T-helper 2 cell treated with Interferon-gamma antibody and Interleukin-4, amounts not matched to agents 5 μg/mL and 100 μg/mL, for 36 hours (primary cell): Measurements from ENCODE around the gene SEMA6B.

Source experiments
- DNase-seq: peaks from one replicate; pipeline ENCODE4 v3.0.0; 2021; ENCODE audit warnings: low spot score
- H3K27ac Mint-ChIP-seq: one replicate; pipeline ENCODE4 v1.8.0; 2021; ENCODE audit warnings: mild to moderate bottlenecking, mixed read lengths
- H3K27me3 Mint-ChIP-seq: one replicate; pipeline ENCODE4 v1.8.0; 2021; ENCODE audit warnings: low read depth, mixed read lengths
- H3K36me3 Mint-ChIP-seq: one replicate; pipeline ENCODE4 v1.8.0; 2021; ENCODE audit warnings: low read depth, mixed read lengths
- H3K4me1 Mint-ChIP-seq: one replicate; pipeline ENCODE4 v1.8.0; 2021; ENCODE audit warnings: low read depth, mixed read lengths
- H3K4me3 Mint-ChIP-seq: one replicate; pipeline ENCODE4 v1.8.0; 2022; ENCODE audit warnings: mild to moderate bottlenecking, moderate library complexity, mixed read lengths
- H3K9me3 Mint-ChIP-seq: one replicate; pipeline ENCODE4 v1.8.0; 2021; ENCODE audit warnings: mixed read lengths

SEMA6B gene, protein sequence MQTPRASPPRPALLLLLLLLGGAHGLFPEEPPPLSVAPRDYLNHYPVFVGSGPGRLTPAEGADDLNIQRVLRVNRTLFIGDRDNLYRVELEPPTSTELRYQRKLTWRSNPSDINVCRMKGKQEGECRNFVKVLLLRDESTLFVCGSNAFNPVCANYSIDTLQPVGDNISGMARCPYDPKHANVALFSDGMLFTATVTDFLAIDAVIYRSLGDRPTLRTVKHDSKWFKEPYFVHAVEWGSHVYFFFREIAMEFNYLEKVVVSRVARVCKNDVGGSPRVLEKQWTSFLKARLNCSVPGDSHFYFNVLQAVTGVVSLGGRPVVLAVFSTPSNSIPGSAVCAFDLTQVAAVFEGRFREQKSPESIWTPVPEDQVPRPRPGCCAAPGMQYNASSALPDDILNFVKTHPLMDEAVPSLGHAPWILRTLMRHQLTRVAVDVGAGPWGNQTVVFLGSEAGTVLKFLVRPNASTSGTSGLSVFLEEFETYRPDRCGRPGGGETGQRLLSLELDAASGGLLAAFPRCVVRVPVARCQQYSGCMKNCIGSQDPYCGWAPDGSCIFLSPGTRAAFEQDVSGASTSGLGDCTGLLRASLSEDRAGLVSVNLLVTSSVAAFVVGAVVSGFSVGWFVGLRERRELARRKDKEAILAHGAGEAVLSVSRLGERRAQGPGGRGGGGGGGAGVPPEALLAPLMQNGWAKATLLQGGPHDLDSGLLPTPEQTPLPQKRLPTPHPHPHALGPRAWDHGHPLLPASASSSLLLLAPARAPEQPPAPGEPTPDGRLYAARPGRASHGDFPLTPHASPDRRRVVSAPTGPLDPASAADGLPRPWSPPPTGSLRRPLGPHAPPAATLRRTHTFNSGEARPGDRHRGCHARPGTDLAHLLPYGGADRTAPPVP

DNA sequence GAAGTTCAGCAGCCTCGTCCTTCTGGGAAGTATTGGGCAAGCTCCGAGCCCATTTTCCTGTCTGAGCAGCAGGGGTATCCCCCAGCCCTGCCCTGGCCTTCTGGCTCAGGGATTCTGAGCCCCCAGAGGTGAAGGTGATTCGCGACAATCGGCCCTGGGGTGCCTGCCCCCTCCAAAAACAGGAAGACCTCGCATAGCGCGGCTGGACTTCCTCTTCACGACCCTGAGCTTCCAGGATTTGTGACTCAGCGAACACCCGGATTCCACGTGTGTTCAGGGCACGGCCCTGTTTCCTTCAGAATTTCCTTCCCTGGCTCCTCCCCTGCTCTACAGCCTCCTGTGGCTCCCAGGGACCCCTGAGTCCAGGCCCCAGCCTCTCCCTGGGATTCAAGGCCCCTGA is at the start of gene SEMA6B:
Gene SEMA6B (minus strand): TSS at position 116 of the 400 bp plus-strand sequence. CDS start 1,227 bp downstream, outside the sequence.
- Mint-ChIP-seq H3K27ac (no peak within 1 kb of the TSS), H3K4me3 (no peak within 1 kb of the TSS), H3K4me1 (no peaks in the 10 kb centered on the region), H3K27me3 (no peaks in the 10 kb centered on the region), H3K9me3 (no peaks in the 10 kb centered on the region), H3K36me3 (no peaks in the 10 kb centered on the region)
- DNase-seq = no peak

DNA sequence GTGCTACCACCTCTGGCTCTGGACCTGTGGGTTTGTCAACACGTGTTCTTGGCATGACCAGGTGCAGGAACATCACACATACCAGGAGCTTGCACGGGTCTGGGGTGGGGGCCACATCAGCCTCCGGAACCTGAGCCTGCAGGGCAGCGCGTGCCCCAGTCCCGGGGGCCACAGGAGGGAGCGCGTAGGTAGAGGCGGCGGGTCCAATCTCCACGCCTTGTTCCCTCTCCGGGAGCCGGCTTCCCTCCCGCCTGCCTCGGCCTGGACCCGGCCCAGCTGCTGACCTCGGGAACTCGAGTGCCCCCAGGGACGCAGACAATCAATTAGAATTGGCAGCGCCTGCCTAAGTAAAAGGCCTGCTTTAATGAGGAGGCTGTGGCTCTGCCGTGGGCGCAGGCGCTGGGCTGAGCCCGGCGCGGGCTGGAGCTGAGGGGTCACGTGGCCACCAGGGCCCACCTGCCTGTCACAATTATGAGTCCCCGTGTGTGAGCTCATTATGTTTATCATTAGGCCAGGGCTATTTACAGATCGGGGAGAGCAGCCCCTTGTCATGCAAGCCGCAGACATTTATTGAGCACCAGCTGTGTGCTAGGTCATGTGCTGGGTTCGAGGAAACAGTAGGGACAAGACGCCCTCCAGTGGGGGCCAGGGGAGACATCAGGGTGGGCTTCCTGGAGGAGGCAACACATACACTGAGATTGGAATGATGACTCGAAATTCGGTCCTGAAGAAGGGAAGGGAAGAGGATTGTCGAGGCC is 47.6 kb upstream of the SEMA6B start:
- no peaks in the 10 kb centered on the region for H3K9me3 Mint-ChIP-seq
- no peaks in the 10 kb centered on the region for H3K36me3 Mint-ChIP-seq
- H3K4me3 Mint-ChIP-seq = no peak overlapping the region
- no peak for DNase-seq
- H3K27ac Mint-ChIP-seq = no peak overlapping the region
- no peaks in the 10 kb centered on the region for H3K4me1 Mint-ChIP-seq
- H3K27me3 Mint-ChIP-seq = peaks cover 17% of the 10 kb centered on the region

DNA sequence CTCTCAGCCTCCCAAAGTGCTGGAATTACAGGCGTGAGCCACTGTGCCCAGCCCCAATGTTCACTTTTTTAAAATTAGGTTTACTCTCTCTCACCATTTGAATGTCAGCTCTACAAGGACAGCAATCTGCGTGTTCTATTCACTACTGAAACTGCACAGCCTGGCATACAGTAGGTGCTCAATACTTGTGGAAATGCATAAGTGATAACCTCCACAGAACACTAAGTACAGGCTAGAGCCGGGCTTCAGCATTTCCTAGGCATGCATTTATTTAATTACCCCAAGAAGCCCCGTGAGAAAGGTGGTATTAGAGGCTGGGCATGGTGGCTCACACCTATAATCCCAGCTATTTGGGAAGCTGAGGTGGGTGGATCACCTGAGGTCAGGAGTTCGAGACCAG is 46.7 kb upstream of the SEMA6B start:
- H3K4me3 Mint-ChIP-seq = no peak overlapping the region
- H3K9me3 Mint-ChIP-seq = no peaks in the 10 kb centered on the region
- no peak for DNase-seq
- H3K36me3 Mint-ChIP-seq = no peaks in the 10 kb centered on the region
- H3K27ac Mint-ChIP-seq = no peak overlapping the region
- H3K4me1 Mint-ChIP-seq = no peaks in the 10 kb centered on the region
- peaks cover 17% of the 10 kb centered on the region for H3K27me3 Mint-ChIP-seq

DNA sequence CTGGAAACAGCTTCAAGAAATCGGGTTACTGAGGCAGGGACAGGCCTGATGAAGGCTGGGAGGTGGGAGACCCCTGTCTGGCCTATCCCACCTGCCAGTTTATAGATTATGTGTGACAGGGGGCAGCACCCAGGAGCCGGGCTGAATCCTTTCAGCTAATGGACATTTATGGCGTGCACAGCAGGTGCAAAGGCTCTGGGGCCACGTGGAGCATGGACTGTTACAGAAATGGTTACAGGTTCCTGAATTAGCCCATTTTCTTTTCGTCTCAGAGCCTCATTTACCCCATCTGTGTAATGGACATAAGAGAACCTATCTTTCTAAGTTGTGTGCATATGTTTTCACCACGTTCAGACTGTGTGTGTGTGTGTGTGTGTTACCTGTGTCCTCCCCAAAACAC is 45.4 kb upstream of the SEMA6B start:
- no peak overlapping the region for H3K27ac Mint-ChIP-seq
- DNase-seq = no peak
- H3K4me3 Mint-ChIP-seq = no peak overlapping the region
- H3K4me1 Mint-ChIP-seq = no peaks in the 10 kb centered on the region
- H3K36me3 Mint-ChIP-seq = no peaks in the 10 kb centered on the region
- H3K27me3 Mint-ChIP-seq = peaks cover 13% of the 10 kb centered on the region
- no peaks in the 10 kb centered on the region for H3K9me3 Mint-ChIP-seq

DNA sequence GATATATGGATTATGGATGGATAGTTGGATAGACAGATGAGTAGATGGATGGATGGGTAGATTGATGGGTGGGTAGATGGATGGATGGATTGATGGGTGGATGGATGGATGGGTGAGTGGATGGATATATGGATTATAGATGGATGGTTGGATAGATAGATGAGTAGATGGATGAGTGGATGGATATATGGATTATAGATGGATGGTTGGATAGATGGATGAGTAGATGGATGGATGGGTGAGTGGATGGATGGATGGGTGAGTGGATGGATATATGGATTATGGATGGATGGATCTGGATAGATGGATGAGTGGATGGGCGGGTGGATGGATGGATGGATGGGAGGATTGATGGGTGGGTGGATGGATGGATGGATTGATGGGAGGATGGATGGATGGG is 43.4 kb upstream of the SEMA6B start:
- Mint-ChIP-seq H3K4me3 (no peak overlapping the region), H3K27ac (no peak overlapping the region), H3K27me3 (peaks cover 23% of the 10 kb centered on the region), H3K36me3 (no peaks in the 10 kb centered on the region), H3K9me3 (no peaks in the 10 kb centered on the region), H3K4me1 (peaks cover 2% of the 10 kb centered on the region)
- no peak for DNase-seq

DNA sequence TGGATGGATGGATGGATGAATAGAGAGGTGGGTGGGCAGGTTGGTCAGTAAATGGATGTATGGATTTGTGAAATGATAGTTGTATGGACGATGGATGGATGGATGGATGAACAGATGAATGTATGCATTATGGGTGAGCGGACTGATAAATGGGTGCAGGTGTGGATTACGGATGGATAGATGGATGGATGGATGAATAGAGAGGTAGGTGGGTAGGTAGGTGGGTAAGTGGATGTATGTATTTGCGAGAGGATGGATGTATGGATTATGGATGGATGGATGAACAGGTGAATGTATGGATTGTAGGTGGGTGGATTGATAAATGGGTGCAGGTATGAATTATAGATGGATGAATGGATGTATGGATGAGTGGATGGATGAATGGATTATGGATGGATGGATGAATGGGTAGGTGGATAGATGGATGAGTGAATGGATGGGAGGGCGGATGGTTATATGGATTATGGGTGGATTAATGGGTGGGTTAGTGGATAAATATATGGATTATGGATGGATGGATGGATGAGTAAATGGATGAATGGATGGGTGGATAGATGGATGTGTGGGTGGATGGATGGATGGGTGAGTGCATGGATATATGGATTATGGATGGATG is 42.8 kb upstream of the SEMA6B start:
- no peak overlapping the region for H3K4me3 Mint-ChIP-seq
- peaks cover 2% of the 10 kb centered on the region for H3K4me1 Mint-ChIP-seq
- no peak for DNase-seq
- H3K9me3 Mint-ChIP-seq = no peaks in the 10 kb centered on the region
- H3K27ac Mint-ChIP-seq = no peak overlapping the region
- peaks cover 25% of the 10 kb centered on the region for H3K27me3 Mint-ChIP-seq
- no peaks in the 10 kb centered on the region for H3K36me3 Mint-ChIP-seq

- no peaks in the 10 kb centered on the region for H3K9me3 Mint-ChIP-seq
- DNase-seq = no peak
- H3K36me3 Mint-ChIP-seq = no peaks in the 10 kb centered on the region
- peaks cover 25% of the 10 kb centered on the region for H3K27me3 Mint-ChIP-seq
- peaks cover 2% of the 10 kb centered on the region for H3K4me1 Mint-ChIP-seq
- no peak overlapping the region for H3K4me3 Mint-ChIP-seq
- no peak overlapping the region for H3K27ac Mint-ChIP-seq
These were observed 41.4 kb upstream of the SEMA6B start for GRCh38 chr19:4600893-4601292.

DNA sequence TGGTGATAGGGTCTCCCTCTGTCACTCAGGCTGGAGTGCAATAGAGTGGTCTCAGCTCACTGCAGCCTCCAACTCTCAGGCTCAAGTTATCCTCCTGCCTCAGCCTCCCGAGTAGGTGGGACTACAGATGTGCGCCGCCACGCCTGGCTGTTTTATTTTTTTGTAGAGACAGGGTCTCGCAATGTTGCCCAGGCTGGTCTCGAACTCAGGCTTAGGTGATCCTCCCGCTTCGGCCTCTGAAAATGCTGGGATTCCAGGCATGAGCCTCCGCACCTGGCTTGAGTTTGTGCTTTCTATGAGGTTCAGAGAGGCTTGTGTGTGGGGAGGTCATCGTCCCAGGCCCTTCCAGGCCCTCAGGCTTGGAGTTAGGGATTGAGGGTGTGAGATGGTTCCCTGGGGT is 40.6 kb upstream of the SEMA6B start:
- H3K27me3 Mint-ChIP-seq = peaks cover 27% of the 10 kb centered on the region
- peaks cover 2% of the 10 kb centered on the region for H3K4me1 Mint-ChIP-seq
- no peak overlapping the region for H3K4me3 Mint-ChIP-seq
- no peaks in the 10 kb centered on the region for H3K9me3 Mint-ChIP-seq
- no peaks in the 10 kb centered on the region for H3K36me3 Mint-ChIP-seq
- DNase-seq = no peak
- no peak overlapping the region for H3K27ac Mint-ChIP-seq

GRCh38 chr19:4598712-4599111 is 39.2 kb upstream of the SEMA6B start:
- Mint-ChIP-seq H3K4me3 (peak overlapping the region; percentile 40), H3K9me3 (no peaks in the 10 kb centered on the region), H3K4me1 (peaks cover 2% of the 10 kb centered on the region), H3K27me3 (peaks cover 33% of the 10 kb centered on the region), H3K27ac (no peak overlapping the region), H3K36me3 (no peaks in the 10 kb centered on the region)
- DNase-seq = no peak

DNA sequence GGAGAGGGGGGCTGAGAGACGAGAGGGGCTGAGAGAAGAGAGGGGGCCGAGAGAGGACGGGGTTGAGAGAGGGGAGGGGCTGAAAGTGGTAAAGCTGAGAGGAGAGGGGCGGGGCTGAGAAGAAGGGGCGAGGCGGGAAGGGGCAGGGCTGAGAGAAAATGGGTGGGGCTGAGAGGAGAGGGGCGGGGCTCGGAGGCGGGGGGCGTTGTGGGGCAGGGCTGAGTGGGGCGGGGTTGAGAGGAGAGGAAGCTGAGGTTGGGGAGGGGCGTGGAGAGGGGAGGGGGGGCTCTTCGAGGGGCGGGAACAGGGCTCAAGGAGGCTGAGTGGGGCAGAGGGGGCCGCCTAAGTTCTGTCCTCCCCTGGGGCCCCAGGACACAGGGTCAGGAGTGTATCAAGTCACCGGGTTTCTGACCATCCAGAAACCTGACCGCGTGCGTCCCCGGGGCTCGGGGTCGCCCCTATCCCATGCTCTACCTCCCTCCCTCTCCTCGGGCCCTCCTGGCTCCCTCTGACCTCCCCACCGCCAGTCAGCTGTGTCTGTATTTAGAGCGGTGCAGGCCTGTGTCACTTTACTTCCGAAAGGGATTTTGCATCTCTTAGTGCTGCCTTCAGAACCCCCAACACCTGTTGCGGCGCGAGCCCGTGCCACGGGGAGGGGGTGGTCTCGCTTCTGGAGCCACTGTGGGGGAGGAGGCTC is 38.6 kb upstream of the SEMA6B start:
- Mint-ChIP-seq H3K27me3 (peaks cover 33% of the 10 kb centered on the region), H3K4me3 (peak overlapping the region; percentile 40), H3K36me3 (no peaks in the 10 kb centered on the region), H3K4me1 (peaks cover 2% of the 10 kb centered on the region), H3K27ac (no peak overlapping the region), H3K9me3 (no peaks in the 10 kb centered on the region)
- peak; percentile 5 for DNase-seq

DNA sequence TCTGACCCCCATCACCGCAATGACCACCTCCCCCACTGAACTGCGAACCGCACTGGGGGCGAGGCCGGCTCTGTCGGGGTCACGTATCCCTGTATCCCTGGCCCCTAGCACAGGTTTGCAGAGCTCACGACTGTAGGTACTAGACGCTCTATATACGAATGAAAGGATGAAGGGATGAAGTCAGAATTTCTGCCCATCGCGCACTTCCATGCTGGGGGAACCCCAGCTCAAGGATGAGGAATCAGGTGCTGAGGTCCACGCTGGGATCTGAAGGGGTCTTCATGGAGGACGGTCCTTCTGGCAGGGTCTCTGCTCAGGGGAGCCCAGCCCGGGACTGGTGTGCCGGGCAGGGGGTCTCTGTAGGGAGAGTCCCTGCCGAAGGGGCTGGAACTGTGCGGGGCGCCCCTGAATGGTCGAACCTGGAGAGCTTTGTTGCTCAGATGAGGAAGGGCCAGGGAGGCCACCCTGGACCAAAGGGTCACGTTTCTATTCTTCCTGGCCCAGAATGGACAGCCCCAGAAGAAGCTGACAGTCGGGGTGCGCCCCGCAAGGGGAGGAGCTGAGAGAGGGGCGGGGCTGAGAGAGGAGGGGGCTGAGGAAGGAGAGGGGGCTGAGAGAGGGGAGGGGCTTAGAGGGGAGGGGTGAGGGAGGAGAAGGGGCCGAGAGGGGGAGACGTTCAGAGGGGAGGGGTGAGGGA is 37.9 kb upstream of the SEMA6B start:
- Mint-ChIP-seq H3K4me3 (no peak overlapping the region), H3K27me3 (peaks cover 37% of the 10 kb centered on the region), H3K27ac (no peak overlapping the region), H3K9me3 (no peaks in the 10 kb centered on the region), H3K4me1 (peaks cover 2% of the 10 kb centered on the region), H3K36me3 (no peaks in the 10 kb centered on the region)
- DNase-seq = no peak

- Mint-ChIP-seq H3K27me3 (peaks cover 44% of the 10 kb centered on the region), H3K27ac (no peak overlapping the region), H3K4me1 (peaks cover 2% of the 10 kb centered on the region), H3K4me3 (no peak overlapping the region), H3K9me3 (no peaks in the 10 kb centered on the region), H3K36me3 (no peaks in the 10 kb centered on the region)
- no peak for DNase-seq
These were observed 36.8 kb upstream of the SEMA6B start for GRCh38 chr19:4596033-4596904.
